HEK293T (cell line): ENCODE results near the gene RNF149.

Source experiments
- CTCF ChIA-PET: fragments of 350-600 bp; formaldehyde crosslinking; extraction: SDS; loops from one replicate; lab custom pipeline; 2021; ENCODE audit warnings: antibody characterized with exemption, inconsistent platforms; lab: Yijun Ruan, JAX
- POLR2A ChIA-PET: fragments of 350-600 bp; formaldehyde crosslinking; extraction: SDS; loops from one replicate; lab custom pipeline; 2020; ENCODE audit warnings: antibody characterized with exemption, inconsistent platforms; lab: Yijun Ruan, JAX
- DNase-seq: peaks from one replicate; pipeline ENCODE4 v3.0.0; 2012; ENCODE audit warnings: mixed read lengths; ENCODE audit errors: extremely low spot score
- ARNT ChIP-seq: fragments of 450-650 bp; IDR thresholded peaks from 2 replicates; pipeline ENCODE4 v1.6.1; 2017; ENCODE audit warnings: mild to moderate bottlenecking
- BHLHE40 ChIP-seq: fragments of 450-650 bp; IDR thresholded peaks from 2 replicates; pipeline ENCODE4 v1.6.1; 2016; ENCODE audit warnings: mild to moderate bottlenecking, moderate library complexity, borderline replicate concordance
- CTBP1 ChIP-seq: fragments of 450-650 bp; IDR thresholded peaks from 2 replicates; pipeline ENCODE4 v1.6.1; 2016; ENCODE audit warnings: borderline replicate concordance
- ELF4 ChIP-seq: fragments of 450-650 bp; IDR thresholded peaks from 2 replicates; pipeline ENCODE4 v1.6.1; 2017; ENCODE audit warnings: antibody characterized with exemption
- FOXA1 ChIP-seq: fragments of 450-650 bp; IDR thresholded peaks from 2 replicates; pipeline ENCODE4 v1.6.1; 2016; ENCODE audit warnings: mild to moderate bottlenecking
- FOXK2 ChIP-seq: fragments of 450-650 bp; IDR thresholded peaks from 2 replicates; pipeline ENCODE4 v1.6.1; 2016; ENCODE audit warnings: mild to moderate bottlenecking
- FOXM1 ChIP-seq: fragments of 450-650 bp; IDR thresholded peaks from 2 replicates; pipeline ENCODE4 v1.6.1; 2017; ENCODE audit warnings: mild to moderate bottlenecking, borderline replicate concordance
- HDGF ChIP-seq: fragments of 450-650 bp; IDR thresholded peaks from 2 replicates; pipeline ENCODE4 v1.6.1; 2017; ENCODE audit warnings: antibody characterized with exemption, borderline replicate concordance
- L3MBTL2 ChIP-seq: fragments of 450-650 bp; conservative IDR thresholded peaks from 2 replicates; pipeline ENCODE4 v1.6.1; 2016; ENCODE audit warnings: mild to moderate bottlenecking
- LEF1 ChIP-seq: fragments of 450-650 bp; IDR thresholded peaks from 2 replicates; pipeline ENCODE4 v1.6.1; 2017; ENCODE audit warnings: mild to moderate bottlenecking, borderline replicate concordance
- NFRKB ChIP-seq: fragments of 450-650 bp; IDR thresholded peaks from 2 replicates; pipeline ENCODE4 v1.6.1; 2016; ENCODE audit warnings: mild to moderate bottlenecking, moderate library complexity
- PKNOX1 ChIP-seq: fragments of 450-650 bp; IDR thresholded peaks from 2 replicates; pipeline ENCODE4 v1.6.1; 2016
- SP1 ChIP-seq: fragments of 450-650 bp; IDR thresholded peaks from 2 replicates; pipeline ENCODE4 v1.6.1; 2017
- SUZ12 ChIP-seq: fragments of 450-650 bp; IDR thresholded peaks from 2 replicates; pipeline ENCODE4 v1.6.1; 2016; ENCODE audit warnings: mild to moderate bottlenecking
- TARDBP ChIP-seq: fragments of 450-650 bp; IDR thresholded peaks from 2 replicates; pipeline ENCODE4 v1.6.1; 2016
- ZNF384 ChIP-seq: fragments of 450-650 bp; IDR thresholded peaks from 2 replicates; pipeline ENCODE4 v1.6.1; 2016

RNF149 gene

GRCh38 chr2:101267671-101268656 is 40.5 kb downstream of the RNF149 start:
- POLR2A ChIA-PET, result interaction anchor here (1.5 kb wide), 1 partner anchor 15 kb away, joined by 4 read pairs; no protein-coding TSS in a partner anchor
- CTCF ChIA-PET, result no interaction called here
- DNase-seq, result no peak
- no peak for TF ChIP-seq L3MBTL2
- no peak for TF ChIP-seq ARNT
- no peak for TF ChIP-seq CTBP1
- TF ChIP-seq PKNOX1, result no peak

- ChIA-PET POLR2A (no interaction called here), CTCF (no interaction called here)
- no peak for DNase-seq
- TF ChIP-seq LEF1 (no peak), TARDBP (no peak), L3MBTL2 (no peak), ELF4 (no peak), ZNF384 (no peak), PKNOX1 (no peak), HDGF (no peak), FOXK2 (no peak), SUZ12 (no peak)
These were observed 42.5 kb downstream of the RNF149 start for GRCh38 chr2:101265893-101266499.

- CTCF ChIA-PET, result no interaction called here
- POLR2A ChIA-PET, result no interaction called here
- no peak for TF ChIP-seq FOXA1
- TF ChIP-seq ZNF384, result no peak
- no peak for TF ChIP-seq HDGF
- no peak for TF ChIP-seq ARNT
- no peak for TF ChIP-seq BHLHE40
- TF ChIP-seq TARDBP, result no peak
- TF ChIP-seq NFRKB, result no peak
- TF ChIP-seq CTBP1, result no peak
- no peak for TF ChIP-seq SP1
- TF ChIP-seq L3MBTL2, result no peak
- TF ChIP-seq LEF1, result no peak
- TF ChIP-seq ELF4, result no peak
- TF ChIP-seq FOXM1, result no peak
- no peak for TF ChIP-seq PKNOX1
- TF ChIP-seq FOXK2, result no peak
- no peak for DNase-seq
These were observed 44.1 kb downstream of the RNF149 start for GRCh38 chr2:101264360-101264939.

GRCh38 chr2:101263377-101263800 is 45.1 kb downstream of the RNF149 start:
- POLR2A ChIA-PET, result interaction anchor here (2.1 kb wide), 1 partner anchor 11 kb away, joined by 5 read pairs; the partner anchor contains the start of gene CNOT11
- TF ChIP-seq SUZ12 (no peak), LEF1 (no peak), TARDBP (no peak), L3MBTL2 (no peak), ZNF384 (no peak), PKNOX1 (no peak), SP1 (no peak), FOXK2 (no peak), ARNT (no peak), BHLHE40 (no peak), HDGF (no peak), CTBP1 (no peak)
- CTCF ChIA-PET, result interaction anchor here (1.4 kb wide), 1 partner anchor 75 kb away, joined by 3 read pairs; no protein-coding TSS in a partner anchor
- DNase-seq, result no peak

- CTCF ChIA-PET, result interaction anchor here (1.4 kb wide), 1 partner anchor 73 kb away, joined by 3 read pairs; no protein-coding TSS in a partner anchor
- TF ChIP-seq ARNT (no peak), LEF1 (no peak), NFRKB (no peak), HDGF (no peak)
- POLR2A ChIA-PET, result interaction anchor here (2.1 kb wide), 1 partner anchor 10 kb away, joined by 5 read pairs; the partner anchor contains the start of gene CNOT11
- no peak for DNase-seq
These were observed 46.4 kb downstream of the RNF149 start for GRCh38 chr2:101262142-101262541.
